WTC11 (cell line): ENCODE data around the gene COL13A1.

ENCODE experiments used
- ATF2 ChIP-seq: sonication (generic); formaldehyde crosslinking; IDR thresholded peaks from 2 replicates; pipeline ENCODE4 v1.8.1; 2022; ENCODE audit warnings: low read depth, missing genetic modification reagents, borderline replicate concordance
- CTCF ChIP-seq: fragments of 200-600 bp; IDR thresholded peaks from 2 replicates; pipeline ENCODE4 v1.8.0; 2022; ENCODE audit warnings: antibody characterized with exemption
- KAT7 ChIP-seq: sonication (generic); formaldehyde crosslinking; IDR thresholded peaks from 2 replicates; pipeline ENCODE4 v1.8.1; 2023; ENCODE audit warnings: missing genetic modification reagents, mild to moderate bottlenecking, borderline replicate concordance
- MXD4 ChIP-seq: fragments of 250-450 bp; sonication (Bioruptor Pico); IDR thresholded peaks from 2 replicates; pipeline ENCODE4 v1.8.0; 2021; ENCODE audit warnings: mild to moderate bottlenecking, moderate library complexity, borderline replicate concordance
- ZNF512 ChIP-seq: sonication (generic); formaldehyde crosslinking; IDR thresholded peaks from 2 replicates; pipeline ENCODE4 v1.8.1; 2022; ENCODE audit warnings: missing genetic modification reagents, borderline replicate concordance

GRCh38 chr10:69866688-69867461 lies 65.2 kb downstream of the COL13A1 start:
- TF ChIP-seq CTCF: no peak
- TF ChIP-seq MXD4 (CRISPR knock-in tag): no peak
- TF ChIP-seq KAT7 (CRISPR knock-in tag): no peak
- no peak for TF ChIP-seq ZNF512 (CRISPR knock-in tag)
- TF ChIP-seq ATF2 (CRISPR knock-in tag): no peak
